ENCODE data around the gene WBP2NL. TPM values are rescaled to one million over a fixed set of nuclear protein-coding genes. Genes with fewer than 3 reads are reported as not detected.

Gene WBP2NL
- total and polyA plus RNA-seq, 2 of the 8 experiments (the other 6 are each of a cell fraction or from before 2014, with no cell fraction given): not detected

- TF ChIP-seq CHD7 (IDR thresholded peaks at IDR 0.05; ENCODE audit: insufficient replicate concordance, low read length) (no peak), TCF12 (IDR thresholded peaks at IDR 0.05; ENCODE audit: low read depth, low read length) (no peak), CHD1 (IDR thresholded peaks at IDR 0.05; ENCODE audit: low read depth, low read length) (no peak), TAF1 (IDR thresholded peaks at IDR 0.05; ENCODE audit: low read depth, low read length) (no peak), JUND (IDR thresholded peaks at IDR 0.05; ENCODE audit: low read length) (no peak), ATF2 (IDR thresholded peaks at IDR 0.05; ENCODE audit: low read length) (no peak), JUN (IDR thresholded peaks at IDR 0.05; ENCODE audit: low read depth, low read length) (no peak), USF2 (IDR thresholded peaks at IDR 0.05; ENCODE audit: low read length) (no peak)
Observed at GRCh38 chr22:41974691-41975290, 23.8 kb upstream of the WBP2NL start (continued).

Data from H1 (cell line).